ENCODE data around the gene KCNK16.

DNA sequence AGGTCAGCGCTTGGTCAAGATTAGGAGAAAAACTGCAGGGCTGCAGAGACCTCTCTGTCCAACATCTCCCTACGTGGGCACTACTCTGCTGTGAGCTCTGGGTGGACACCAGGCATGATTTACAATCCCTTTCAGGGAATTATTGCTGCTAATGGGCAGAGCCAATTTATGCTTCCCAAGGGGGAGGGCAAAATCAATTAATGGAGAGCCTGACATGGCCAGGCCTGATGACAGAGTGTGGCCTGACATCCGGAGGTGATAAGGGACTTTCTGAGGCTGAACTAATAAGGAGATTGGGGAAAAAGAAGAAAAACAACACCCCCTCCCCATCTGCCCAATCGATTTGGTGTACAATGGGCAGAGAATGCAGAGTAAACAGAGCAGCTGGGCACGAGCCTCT lies 5.0 kb upstream of the KCNK16 start:
- TF ChIP-seq ZNF311 (tag by site-specific recombination; IDR thresholded peaks at IDR 0.05; ENCODE audit: borderline replicate concordance), result no peak
- TF ChIP-seq, protein P1, sequence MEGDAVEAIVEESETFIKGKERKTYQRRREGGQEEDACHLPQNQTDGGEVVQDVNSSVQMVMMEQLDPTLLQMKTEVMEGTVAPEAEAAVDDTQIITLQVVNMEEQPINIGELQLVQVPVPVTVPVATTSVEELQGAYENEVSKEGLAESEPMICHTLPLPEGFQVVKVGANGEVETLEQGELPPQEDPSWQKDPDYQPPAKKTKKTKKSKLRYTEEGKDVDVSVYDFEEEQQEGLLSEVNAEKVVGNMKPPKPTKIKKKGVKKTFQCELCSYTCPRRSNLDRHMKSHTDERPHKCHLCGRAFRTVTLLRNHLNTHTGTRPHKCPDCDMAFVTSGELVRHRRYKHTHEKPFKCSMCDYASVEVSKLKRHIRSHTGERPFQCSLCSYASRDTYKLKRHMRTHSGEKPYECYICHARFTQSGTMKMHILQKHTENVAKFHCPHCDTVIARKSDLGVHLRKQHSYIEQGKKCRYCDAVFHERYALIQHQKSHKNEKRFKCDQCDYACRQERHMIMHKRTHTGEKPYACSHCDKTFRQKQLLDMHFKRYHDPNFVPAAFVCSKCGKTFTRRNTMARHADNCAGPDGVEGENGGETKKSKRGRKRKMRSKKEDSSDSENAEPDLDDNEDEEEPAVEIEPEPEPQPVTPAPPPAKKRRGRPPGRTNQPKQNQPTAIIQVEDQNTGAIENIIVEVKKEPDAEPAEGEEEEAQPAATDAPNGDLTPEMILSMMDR (tag by site-specific recombination; IDR thresholded peaks at IDR 0.05), result no peak
- TF ChIP-seq TRIM28 (IDR thresholded peaks at IDR 0.05; ENCODE audit: borderline replicate concordance, low read length), result no peak
- TF ChIP-seq ZEB2 (tag by site-specific recombination; IDR thresholded peaks at IDR 0.05), result no peak
- TF ChIP-seq ZNF174 (tag by site-specific recombination; IDR thresholded peaks at IDR 0.05), result no peak
- no peak for TF ChIP-seq REST (tag by site-specific recombination; IDR thresholded peaks at IDR 0.05)
- TF ChIP-seq, protein P2, sequence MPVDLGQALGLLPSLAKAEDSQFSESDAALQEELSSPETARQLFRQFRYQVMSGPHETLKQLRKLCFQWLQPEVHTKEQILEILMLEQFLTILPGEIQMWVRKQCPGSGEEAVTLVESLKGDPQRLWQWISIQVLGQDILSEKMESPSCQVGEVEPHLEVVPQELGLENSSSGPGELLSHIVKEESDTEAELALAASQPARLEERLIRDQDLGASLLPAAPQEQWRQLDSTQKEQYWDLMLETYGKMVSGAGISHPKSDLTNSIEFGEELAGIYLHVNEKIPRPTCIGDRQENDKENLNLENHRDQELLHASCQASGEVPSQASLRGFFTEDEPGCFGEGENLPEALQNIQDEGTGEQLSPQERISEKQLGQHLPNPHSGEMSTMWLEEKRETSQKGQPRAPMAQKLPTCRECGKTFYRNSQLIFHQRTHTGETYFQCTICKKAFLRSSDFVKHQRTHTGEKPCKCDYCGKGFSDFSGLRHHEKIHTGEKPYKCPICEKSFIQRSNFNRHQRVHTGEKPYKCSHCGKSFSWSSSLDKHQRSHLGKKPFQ (tag by site-specific recombination; IDR thresholded peaks at IDR 0.05), result no peak

All from HEK293 (cell line).